Body of pancreas (tissue), 4 donors: ENCODE results near the gene IL1RN. TPM values are rescaled to one million over a fixed set of nuclear protein-coding genes. Genes with fewer than 3 reads are reported as not detected.

Experiments
- ATAC-seq: fragments of 150-250 bp; one replicate; pipeline ENCODE4 v1.9.1; 2016
- DNase-seq, 4 donors: peaks; one replicate each; pipeline ENCODE4 v3.0.0-alpha.2; 2019
- H3K27ac ChIP-seq, 4 donors: fragments of 200-600 bp; sonication (generic); 1 replicate in 3 of 4; 2 replicates in 1 of 4; pipeline versions ENCODE4 v1.5.1 to v1.6.1; 2016 to 2019; ENCODE audit warnings: mild to moderate bottlenecking in 1 of 4, mixed read lengths in 1 of 4, moderate library complexity in 1 of 4
- H3K27me3 ChIP-seq, 2 donors: fragments of 200-600 bp; sonication (generic); one replicate each; pipeline ENCODE4 v1.6.0; 2016; ENCODE audit warnings: mild to moderate bottlenecking in 1 of 2
- H3K36me3 ChIP-seq, 2 donors: fragments of 200-600 bp; sonication (generic); replicated peaks in 1 of 2; 2 replicates each; pipeline ENCODE4 v1.5.1; 2016; ENCODE audit warnings: low read depth in 2 of 2; ENCODE audit not compliant: insufficient read depth in 1 of 2
- H3K4me1 ChIP-seq: fragments of 200-600 bp; sonication (generic); one replicate; pipeline ENCODE4 v1.6.0; 2016
- H3K4me3 ChIP-seq, 2 donors: fragments of 200-600 bp; sonication (generic); 1 replicate in 1 of 2; 2 replicates in 1 of 2; pipeline ENCODE4 v1.5.1; 2016 to 2019
- H3K9me3 ChIP-seq, 3 donors: fragments of 200-600 bp; sonication (generic); 1 replicate in 2 of 3; 2 replicates in 1 of 3; pipeline ENCODE4 v1.5.1; 2016
- POLR2A ChIP-seq, 3 donors: fragments of 450-650 bp; IDR thresholded peaks; one replicate each; pipeline ENCODE4 v1.6.1; 2016; ENCODE audit warnings: antibody characterized with exemption in 3 of 3, mild to moderate bottlenecking in 2 of 3
- WGBS, 2 donors: methylation state at CpG; one replicate each; pipeline ENCODE4 v1.1.5; 2017; 5-methylcytosine and 5-hydroxymethylcytosine counted together
- intact Hi-C: fragments of 100-400 bp; cut with DNase I; formaldehyde crosslinking; loops from one replicate; pipeline ENCODE4 v1.15.1; 2023
- total RNA-seq, 2 donors: library from RNA; depleted of rRNA; stranded (reverse); fragments of >200 nt; gene quantifications; one replicate each; pipeline ENCODE4 v1.1.0, GENCODE V29; 2016
- TF ChIP-seq, protein P1 (sequence below), 7 experiments: fragments of 450-650 bp in 4 of 7; fragments of 200-600 bp in 3 of 7; sonication (generic) in 3 of 7; IDR thresholded peaks; one replicate each; pipeline ENCODE4 v1.5.1; 2016 to 2019; ENCODE audit warnings: antibody characterized with exemption in 7 of 7

Gene IL1RN
- total RNA-seq, 2 donors from 2014 or later: 0.78 TPM; not detected in 1

DNA sequence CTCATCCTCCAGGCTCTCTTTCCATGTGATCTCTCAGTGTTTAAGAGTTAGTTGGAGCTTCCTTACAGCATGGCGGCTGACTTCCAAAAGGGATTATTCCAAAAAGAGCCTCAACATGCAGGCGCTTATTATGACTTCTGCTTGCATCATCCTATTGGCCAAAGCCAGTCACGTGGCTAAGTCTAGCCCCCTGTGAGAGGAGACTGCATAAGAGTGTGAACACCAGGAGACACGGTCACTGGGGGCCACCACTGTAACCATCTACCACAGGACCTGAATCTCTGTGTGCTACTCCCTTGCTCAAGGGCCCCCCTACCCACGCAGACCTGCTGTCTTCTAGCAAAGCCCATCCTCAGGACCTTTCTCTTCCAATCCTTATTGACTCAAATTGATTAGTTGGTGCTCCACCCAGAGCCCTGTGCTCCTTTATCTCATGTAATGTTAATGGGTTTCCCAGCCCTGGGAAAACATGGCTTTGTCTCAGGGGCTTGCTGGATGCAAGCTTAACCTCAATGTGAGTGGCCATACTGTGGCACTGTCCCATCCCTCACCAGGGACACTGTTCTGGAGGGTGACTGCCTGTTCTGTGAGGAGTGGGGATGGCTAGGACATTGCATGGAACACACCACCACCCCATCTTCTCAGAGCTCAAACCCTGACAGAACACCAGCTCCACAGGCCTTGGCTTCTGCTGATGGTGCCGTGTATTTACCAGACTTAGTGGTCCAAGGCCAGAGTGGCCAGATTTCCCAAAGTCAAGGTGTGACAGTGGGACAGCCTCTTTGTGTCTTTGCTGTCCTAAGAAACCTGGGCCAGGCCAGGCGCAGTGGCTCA is 4.2 kb downstream of the IL1RN start:
- no peaks in the 10 kb centered on the region for H3K36me3 ChIP-seq
- intact Hi-C loops: loop anchor here (5.0 kb wide), 1 partner anchor 256 kb away; no protein-coding TSS in a partner anchor
- 75 to 79% methylated on average over 7 of the region's 7 CpGs for WGBS, 2 donors
- H3K27me3 ChIP-seq: no peaks in the 10 kb centered on the region
- TF ChIP-seq, protein P1, sequence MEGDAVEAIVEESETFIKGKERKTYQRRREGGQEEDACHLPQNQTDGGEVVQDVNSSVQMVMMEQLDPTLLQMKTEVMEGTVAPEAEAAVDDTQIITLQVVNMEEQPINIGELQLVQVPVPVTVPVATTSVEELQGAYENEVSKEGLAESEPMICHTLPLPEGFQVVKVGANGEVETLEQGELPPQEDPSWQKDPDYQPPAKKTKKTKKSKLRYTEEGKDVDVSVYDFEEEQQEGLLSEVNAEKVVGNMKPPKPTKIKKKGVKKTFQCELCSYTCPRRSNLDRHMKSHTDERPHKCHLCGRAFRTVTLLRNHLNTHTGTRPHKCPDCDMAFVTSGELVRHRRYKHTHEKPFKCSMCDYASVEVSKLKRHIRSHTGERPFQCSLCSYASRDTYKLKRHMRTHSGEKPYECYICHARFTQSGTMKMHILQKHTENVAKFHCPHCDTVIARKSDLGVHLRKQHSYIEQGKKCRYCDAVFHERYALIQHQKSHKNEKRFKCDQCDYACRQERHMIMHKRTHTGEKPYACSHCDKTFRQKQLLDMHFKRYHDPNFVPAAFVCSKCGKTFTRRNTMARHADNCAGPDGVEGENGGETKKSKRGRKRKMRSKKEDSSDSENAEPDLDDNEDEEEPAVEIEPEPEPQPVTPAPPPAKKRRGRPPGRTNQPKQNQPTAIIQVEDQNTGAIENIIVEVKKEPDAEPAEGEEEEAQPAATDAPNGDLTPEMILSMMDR (IDR thresholded peaks at IDR 0.05): no peak
- TF ChIP-seq POLR2A (IDR thresholded peaks at IDR 0.05): no peak
- H3K27ac ChIP-seq: no peak overlapping the region
- ATAC-seq: no peak
- no peak overlapping the region for H3K4me3 ChIP-seq
- no peaks in the 10 kb centered on the region for H3K4me1 ChIP-seq
- DNase-seq: no peak
- no peaks in the 10 kb centered on the region for H3K9me3 ChIP-seq

DNA sequence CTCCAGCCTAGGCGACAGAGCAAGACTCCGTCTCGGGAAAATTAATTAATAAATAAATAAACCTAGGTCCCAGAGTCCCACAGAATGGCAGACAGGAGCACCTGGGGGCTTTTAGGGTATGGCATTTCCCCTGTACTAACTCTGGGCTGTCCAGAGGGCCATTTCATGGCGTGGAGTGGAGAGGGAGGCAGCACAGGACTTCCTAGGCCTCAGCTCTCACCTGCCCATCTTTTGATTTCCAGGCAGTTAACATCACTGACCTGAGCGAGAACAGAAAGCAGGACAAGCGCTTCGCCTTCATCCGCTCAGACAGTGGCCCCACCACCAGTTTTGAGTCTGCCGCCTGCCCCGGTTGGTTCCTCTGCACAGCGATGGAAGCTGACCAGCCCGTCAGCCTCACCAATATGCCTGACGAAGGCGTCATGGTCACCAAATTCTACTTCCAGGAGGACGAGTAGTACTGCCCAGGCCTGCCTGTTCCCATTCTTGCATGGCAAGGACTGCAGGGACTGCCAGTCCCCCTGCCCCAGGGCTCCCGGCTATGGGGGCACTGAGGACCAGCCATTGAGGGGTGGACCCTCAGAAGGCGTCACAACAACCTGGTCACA is 5.1 kb downstream of the IL1RN start:
- WGBS, 2 donors: 85 to 89% methylated on average over 5 to 17 of the region's 17 CpGs
- H3K36me3 ChIP-seq: no peaks in the 10 kb centered on the region
- TF ChIP-seq, protein P1 (IDR thresholded peaks at IDR 0.05): no peak
- TF ChIP-seq POLR2A (IDR thresholded peaks at IDR 0.05): no peak
- no peaks in the 10 kb centered on the region for H3K9me3 ChIP-seq
- intact Hi-C loops: loop anchor here (5.0 kb wide), 1 partner anchor 255 kb away; no protein-coding TSS in a partner anchor
- ATAC-seq (no peak), DNase-seq (no peak)
- no peak overlapping the region for H3K4me3 ChIP-seq
- H3K27ac ChIP-seq: no peak overlapping the region
- no peaks in the 10 kb centered on the region for H3K27me3 ChIP-seq
- no peaks in the 10 kb centered on the region for H3K4me1 ChIP-seq

DNA sequence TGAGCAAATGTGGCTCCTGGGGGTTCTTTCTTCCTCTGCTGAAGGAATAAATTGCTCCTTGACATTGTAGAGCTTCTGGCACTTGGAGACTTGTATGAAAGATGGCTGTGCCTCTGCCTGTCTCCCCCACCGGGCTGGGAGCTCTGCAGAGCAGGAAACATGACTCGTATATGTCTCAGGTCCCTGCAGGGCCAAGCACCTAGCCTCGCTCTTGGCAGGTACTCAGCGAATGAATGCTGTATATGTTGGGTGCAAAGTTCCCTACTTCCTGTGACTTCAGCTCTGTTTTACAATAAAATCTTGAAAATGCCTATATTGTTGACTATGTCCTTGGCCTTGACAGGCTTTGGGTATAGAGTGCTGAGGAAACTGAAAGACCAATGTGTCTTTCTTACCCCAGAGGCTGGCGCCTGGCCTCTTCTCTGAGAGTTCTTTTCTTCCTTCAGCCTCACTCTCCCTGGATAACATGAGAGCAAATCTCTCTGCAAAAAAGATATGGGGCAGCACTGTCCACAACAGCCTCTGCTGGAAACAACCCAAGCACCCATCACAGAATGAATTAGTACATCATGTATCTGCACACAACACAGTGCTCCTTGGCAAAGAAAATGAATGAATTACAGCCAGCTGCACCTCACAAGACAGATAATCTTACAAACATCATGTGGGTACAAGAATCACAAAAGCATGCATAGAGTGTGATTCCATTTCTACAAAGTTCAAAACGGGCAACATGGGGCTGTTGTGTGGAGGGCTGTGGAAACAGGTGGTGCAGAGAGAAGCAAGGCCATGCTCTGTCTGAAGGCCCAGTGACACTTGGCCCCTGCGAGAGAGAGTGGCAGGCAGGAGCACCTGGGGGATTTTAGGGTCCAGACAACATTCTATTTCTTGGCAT is 6.6 kb downstream of the IL1RN start:
- intact Hi-C loops: loop anchor here (5.0 kb wide), 1 partner anchor 253 kb away; no protein-coding TSS in a partner anchor
- H3K9me3 ChIP-seq: no peaks in the 10 kb centered on the region
- peaks cover 10% of the 10 kb centered on the region for H3K4me1 ChIP-seq

DNA sequence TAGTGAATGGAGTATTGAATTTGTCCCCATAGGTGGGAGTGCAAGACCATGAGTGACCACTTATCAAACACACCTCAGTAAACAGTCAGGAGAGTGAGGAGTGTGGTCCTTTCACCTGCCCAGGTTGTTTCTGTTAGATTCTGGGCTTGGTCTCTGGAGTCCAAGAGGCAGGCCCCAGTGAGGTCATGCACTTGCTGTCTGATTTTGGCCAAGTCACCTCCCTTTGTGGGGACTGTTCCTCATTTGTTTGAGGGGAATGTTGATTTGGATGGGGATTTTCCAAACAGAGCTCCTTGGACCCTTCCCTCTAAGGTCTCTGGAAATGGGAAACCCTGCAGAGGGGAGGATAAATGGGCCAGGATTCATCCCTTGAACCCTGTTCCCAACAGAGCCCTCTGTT is 7.3 kb downstream of the IL1RN start:
- Histone ChIP-seq H3K4me1 (peaks cover 11% of the 10 kb centered on the region), H3K27me3 (no peaks in the 10 kb centered on the region), H3K27ac (no peak overlapping the region), H3K36me3 (no peaks in the 10 kb centered on the region), H3K9me3 (no peaks in the 10 kb centered on the region), H3K4me3 (no peak overlapping the region)
- intact Hi-C loops: loop anchor here (5.0 kb wide), 2 partner anchors 68 to 253 kb away; no protein-coding TSS in a partner anchor
- DNase-seq: no peak
- TF ChIP-seq POLR2A (IDR thresholded peaks at IDR 0.05): no peak
- TF ChIP-seq, protein P1 (IDR thresholded peaks at IDR 0.05): no peak
- no peak for ATAC-seq

More for the DNA sequence above, 6.6 kb downstream of the IL1RN start:
- Histone ChIP-seq H3K27me3 (no peaks in the 10 kb centered on the region), H3K36me3 (no peaks in the 10 kb centered on the region), H3K27ac (no peak overlapping the region), H3K4me3 (no peak overlapping the region)
- TF ChIP-seq, protein P1 (IDR thresholded peaks at IDR 0.05): no peak
- no peak for TF ChIP-seq POLR2A (IDR thresholded peaks at IDR 0.05)
- no peak for ATAC-seq
- 63 to 74% methylated on average over 7 of the region's 7 CpGs for WGBS, 2 donors
- no peak for DNase-seq
